ENCODE measurements around the gene NUDCD3.

The NUDCD3 gene

DNA sequence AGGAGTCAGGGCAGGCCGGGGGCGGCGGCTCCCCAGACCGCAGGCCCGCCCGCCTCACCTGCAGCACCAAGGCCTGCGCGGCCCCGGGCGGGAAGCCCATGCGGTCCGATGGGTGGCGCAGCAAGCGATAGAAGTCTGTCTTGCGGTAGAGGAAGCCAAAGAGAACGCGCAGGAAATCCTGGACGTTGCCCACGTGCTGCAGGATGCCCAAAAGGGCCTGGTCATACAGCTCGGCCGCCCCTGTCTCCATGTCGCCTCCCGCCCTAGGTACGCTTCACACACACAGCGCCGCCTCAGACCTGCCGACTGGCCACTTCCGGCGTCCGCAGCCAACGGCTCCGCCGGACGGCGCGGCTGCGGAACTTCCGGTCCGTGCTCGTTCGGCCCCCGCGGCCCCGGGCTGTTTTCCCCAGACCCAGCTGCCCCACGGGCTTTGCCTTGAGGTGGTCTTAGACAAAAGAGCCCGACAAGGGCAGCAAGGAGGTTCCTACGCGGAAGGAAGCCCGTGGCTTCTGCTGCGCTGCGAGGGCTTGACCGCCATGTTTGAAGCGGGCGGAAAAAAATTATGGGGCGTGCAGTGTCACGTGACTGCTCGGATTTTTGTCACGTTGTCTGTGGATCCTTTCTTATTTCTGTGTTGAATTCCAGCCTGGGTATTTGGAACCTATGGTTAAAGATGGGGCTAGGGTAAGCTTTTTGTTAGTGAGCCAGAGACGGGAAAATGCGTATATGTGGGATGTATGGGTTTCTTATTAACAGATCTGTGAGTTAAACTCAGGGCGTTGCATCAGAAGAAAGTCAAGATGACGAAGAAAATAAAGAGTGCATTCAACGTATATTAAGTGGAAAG is at the start of gene NUDCD3:
NUDCD3 (minus strand) TSS at position 308 of the 850 bp plus-strand sequence; CDS start at position 250, 58 bp downstream.
- peak within 1 kb of the TSS; percentile 88 for H3K27ac ChIP-seq

GRCh38 chr7:44539669-44540506 is 49.4 kb upstream of the NUDCD3 start:
- no peak for TF ChIP-seq ZFX (IDR thresholded peaks at IDR 0.05; ENCODE audit: borderline replicate concordance)
- no peak overlapping the region for H3K27ac ChIP-seq

More for the DNA sequence above, at the start of gene NUDCD3:
- no peak; the same call in 1 of the 2 replicates for TF ChIP-seq ZFX (IDR thresholded peaks at IDR 0.05; ENCODE audit: borderline replicate concordance)
- TF ChIP-seq, protein P1, sequence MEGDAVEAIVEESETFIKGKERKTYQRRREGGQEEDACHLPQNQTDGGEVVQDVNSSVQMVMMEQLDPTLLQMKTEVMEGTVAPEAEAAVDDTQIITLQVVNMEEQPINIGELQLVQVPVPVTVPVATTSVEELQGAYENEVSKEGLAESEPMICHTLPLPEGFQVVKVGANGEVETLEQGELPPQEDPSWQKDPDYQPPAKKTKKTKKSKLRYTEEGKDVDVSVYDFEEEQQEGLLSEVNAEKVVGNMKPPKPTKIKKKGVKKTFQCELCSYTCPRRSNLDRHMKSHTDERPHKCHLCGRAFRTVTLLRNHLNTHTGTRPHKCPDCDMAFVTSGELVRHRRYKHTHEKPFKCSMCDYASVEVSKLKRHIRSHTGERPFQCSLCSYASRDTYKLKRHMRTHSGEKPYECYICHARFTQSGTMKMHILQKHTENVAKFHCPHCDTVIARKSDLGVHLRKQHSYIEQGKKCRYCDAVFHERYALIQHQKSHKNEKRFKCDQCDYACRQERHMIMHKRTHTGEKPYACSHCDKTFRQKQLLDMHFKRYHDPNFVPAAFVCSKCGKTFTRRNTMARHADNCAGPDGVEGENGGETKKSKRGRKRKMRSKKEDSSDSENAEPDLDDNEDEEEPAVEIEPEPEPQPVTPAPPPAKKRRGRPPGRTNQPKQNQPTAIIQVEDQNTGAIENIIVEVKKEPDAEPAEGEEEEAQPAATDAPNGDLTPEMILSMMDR (IDR thresholded peaks at IDR 0.05): peak; percentile 50

DNA sequence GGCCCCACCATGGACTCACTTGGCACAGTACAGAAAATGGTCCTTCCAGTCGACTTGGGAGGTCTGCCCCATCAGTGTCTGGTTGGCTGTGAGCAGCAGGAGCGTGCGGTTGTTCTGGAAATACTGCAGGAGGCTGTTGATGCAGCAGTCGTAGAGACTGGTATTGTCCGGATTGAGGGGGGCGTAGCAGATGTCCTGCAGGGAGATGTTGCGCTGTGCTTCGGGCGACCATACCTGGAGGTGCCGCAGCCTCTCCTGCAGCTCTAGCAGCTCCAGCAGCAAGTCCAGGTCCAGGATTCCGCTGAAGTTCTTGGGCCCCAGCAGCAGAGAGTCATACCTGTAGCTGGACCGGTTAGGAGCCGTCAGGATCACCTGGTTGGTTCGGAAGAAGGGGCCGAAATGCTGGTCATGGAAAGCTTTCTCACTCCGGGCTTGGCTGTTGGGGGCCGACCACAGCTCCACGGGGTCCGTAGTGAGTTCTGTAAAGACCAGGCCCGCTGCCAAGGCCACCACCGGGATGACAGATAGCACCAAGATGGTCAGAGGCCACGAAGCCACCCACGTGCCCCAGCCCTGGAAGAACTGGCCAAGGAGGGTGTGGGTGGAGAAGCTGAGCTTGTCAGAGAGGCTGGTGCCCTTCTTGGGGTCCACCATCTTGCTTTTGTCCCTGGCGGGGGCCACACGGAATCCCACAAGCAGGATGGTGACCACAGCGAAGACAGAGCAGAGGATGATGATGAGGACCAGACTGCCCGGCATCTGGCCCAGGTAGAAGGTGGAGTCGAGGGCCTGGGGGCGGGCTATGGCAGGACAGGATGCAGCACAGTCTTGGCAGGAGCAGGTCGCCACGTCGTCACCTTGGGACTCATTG is 48.6 kb upstream of the NUDCD3 start:
- H3K27ac ChIP-seq: no peak overlapping the region

DNA sequence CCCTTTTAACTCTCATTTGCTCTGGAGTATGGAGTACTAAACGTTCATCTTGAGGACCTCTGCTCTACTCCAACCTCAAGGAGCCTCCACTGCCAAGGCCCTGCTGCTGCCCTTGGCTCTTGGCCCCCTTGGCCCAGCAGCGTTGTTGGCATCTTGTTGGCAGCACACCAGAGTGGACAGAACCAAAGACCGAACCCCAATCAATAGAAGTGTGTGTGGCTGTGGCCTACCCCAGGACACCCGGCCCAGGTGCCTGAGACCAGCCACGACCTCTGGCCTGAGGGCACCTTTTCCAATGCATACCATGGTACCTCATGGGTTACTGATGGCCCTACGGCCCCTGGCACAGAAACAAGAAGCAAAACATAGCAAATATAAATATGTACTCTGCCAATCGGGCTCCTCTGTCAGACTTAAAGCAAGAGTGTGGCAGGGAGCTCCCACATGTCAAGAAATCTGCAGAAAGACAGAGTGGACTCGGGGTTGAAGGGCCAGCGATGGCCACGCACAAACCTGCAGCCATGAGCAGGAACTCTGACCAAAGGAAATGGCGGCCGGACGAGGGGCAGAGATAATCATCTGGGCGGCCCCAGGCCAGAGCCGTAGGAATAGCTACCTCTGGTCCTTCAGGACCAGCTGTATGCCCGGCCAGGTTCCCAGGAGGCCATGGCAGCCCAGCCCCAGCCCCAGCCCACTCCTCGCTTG is 47.8 kb upstream of the NUDCD3 start:
- TF ChIP-seq ZFX (IDR thresholded peaks at IDR 0.05; ENCODE audit: borderline replicate concordance): no peak
- TF ChIP-seq, protein P1 (IDR thresholded peaks at IDR 0.05): no peak
- no peak overlapping the region for H3K27ac ChIP-seq

More for the DNA sequence above, 48.6 kb upstream of the NUDCD3 start:
- TF ChIP-seq, protein P1 (IDR thresholded peaks at IDR 0.05): no peak
- no peak for TF ChIP-seq ZFX (IDR thresholded peaks at IDR 0.05; ENCODE audit: borderline replicate concordance)

- H3K27ac ChIP-seq: no peak overlapping the region
- TF ChIP-seq, protein P1 (IDR thresholded peaks at IDR 0.05): no peak
- TF ChIP-seq ZFX (IDR thresholded peaks at IDR 0.05; ENCODE audit: borderline replicate concordance): no peak
Measured at GRCh38 chr7:44537442-44537841, 47.0 kb upstream of the NUDCD3 start.

GRCh38 chr7:44536090-44536489 is 45.6 kb upstream of the NUDCD3 start:
- no peak overlapping the region for H3K27ac ChIP-seq
- TF ChIP-seq, protein P1 (IDR thresholded peaks at IDR 0.05): no peak
- no peak for TF ChIP-seq ZFX (IDR thresholded peaks at IDR 0.05; ENCODE audit: borderline replicate concordance)
